ENCODE measurements around the gene IL17RA. TPM values are rescaled to one million over a fixed set of nuclear protein-coding genes. Genes with fewer than 3 reads are reported as not detected.

IL17RA gene
- total RNA-seq, 1 donor from 2014 or later = 9.2 TPM

GRCh38 chr22:17106785-17107546 lies 22.2 kb downstream of the IL17RA start:
- no peak overlapping the region for H3K4me3 ChIP-seq (ENCODE audit: low read depth, low read length)
- TF ChIP-seq, protein P1, sequence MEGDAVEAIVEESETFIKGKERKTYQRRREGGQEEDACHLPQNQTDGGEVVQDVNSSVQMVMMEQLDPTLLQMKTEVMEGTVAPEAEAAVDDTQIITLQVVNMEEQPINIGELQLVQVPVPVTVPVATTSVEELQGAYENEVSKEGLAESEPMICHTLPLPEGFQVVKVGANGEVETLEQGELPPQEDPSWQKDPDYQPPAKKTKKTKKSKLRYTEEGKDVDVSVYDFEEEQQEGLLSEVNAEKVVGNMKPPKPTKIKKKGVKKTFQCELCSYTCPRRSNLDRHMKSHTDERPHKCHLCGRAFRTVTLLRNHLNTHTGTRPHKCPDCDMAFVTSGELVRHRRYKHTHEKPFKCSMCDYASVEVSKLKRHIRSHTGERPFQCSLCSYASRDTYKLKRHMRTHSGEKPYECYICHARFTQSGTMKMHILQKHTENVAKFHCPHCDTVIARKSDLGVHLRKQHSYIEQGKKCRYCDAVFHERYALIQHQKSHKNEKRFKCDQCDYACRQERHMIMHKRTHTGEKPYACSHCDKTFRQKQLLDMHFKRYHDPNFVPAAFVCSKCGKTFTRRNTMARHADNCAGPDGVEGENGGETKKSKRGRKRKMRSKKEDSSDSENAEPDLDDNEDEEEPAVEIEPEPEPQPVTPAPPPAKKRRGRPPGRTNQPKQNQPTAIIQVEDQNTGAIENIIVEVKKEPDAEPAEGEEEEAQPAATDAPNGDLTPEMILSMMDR (conservative IDR thresholded peaks at IDR 0.05; ENCODE audit: low read depth, low read length) = no peak
- DNase-seq (ENCODE audit: low read depth) = no peak

DNA sequence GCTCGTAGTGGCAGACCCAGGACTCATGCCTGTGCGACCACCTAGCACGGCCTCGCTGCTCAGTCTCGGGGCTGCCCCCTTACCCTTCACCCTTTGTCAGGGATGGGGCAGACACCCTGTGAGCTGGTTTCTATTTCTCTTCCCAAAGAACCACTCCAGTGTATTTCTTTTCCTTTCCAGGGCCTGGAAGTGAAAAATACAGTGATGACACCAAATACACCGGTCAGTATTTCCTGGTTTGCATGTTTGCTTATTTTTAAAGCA lies 22.7 kb downstream of the IL17RA start:
- TF ChIP-seq, protein P1 (conservative IDR thresholded peaks at IDR 0.05; ENCODE audit: low read depth, low read length) = no peak

GRCh38 chr22:17108256-17109112 lies 23.7 kb downstream of the IL17RA start:
- TF ChIP-seq, protein P1 (conservative IDR thresholded peaks at IDR 0.05; ENCODE audit: low read depth, low read length) = no peak
- no peak for DNase-seq (ENCODE audit: low read depth)
- no peak overlapping the region for H3K4me3 ChIP-seq (ENCODE audit: low read depth, low read length)

More for the DNA sequence above, 22.7 kb downstream of the IL17RA start:
- DNase-seq (ENCODE audit: low read depth) = no peak
- no peak overlapping the region for H3K4me3 ChIP-seq (ENCODE audit: low read depth, low read length)

DNA sequence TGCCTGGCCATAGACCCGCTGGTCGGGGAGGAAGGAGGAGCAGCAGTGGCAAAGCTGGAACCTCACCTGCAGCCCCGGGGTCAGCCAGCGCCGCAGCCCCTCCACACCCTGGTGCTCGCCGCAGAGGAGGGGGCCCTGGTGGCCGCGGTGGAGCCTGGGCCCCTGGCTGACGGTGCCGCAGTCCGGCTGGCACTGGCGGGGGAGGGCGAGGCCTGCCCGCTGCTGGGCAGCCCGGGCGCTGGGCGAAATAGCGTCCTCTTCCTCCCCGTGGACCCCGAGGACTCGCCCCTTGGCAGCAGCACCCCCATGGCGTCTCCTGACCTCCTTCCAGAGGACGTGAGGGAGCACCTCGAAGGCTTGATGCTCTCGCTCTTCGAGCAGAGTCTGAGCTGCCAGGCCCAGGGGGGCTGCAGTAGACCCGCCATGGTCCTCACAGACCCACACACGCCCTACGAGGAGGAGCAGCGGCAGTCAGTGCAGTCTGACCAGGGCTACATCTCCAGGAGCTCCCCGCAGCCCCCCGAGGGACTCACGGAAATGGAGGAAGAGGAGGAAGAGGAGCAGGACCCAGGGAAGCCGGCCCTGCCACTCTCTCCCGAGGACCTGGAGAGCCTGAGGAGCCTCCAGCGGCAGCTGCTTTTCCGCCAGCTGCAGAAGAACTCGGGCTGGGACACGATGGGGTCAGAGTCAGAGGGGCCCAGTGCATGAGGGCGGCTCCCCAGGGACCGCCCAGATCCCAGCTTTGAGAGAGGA lies 24.5 kb downstream of the IL17RA start:
- DNase-seq (ENCODE audit: low read depth) = no peak
- TF ChIP-seq, protein P1 (conservative IDR thresholded peaks at IDR 0.05; ENCODE audit: low read depth, low read length) = no peak
- no peak overlapping the region for H3K4me3 ChIP-seq (ENCODE audit: low read depth, low read length)

DNA sequence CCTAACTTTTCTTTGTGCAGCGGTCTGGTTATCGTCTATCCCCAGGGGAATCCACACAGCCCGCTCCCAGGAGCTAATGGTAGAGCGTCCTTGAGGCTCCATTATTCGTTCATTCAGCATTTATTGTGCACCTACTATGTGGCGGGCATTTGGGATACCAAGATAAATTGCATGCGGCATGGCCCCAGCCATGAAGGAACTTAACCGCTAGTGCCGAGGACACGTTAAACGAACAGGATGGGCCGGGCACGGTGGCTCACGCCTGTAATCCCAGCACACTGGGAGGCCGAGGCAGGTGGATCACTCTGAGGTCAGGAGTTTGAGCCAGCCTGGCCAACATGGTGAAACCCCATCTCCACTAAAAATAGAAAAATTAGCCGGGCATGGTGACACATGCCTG lies 25.2 kb downstream of the IL17RA start:
- TF ChIP-seq, protein P1 (conservative IDR thresholded peaks at IDR 0.05; ENCODE audit: low read depth, low read length) = no peak
- no peak for DNase-seq (ENCODE audit: low read depth)
- no peak overlapping the region for H3K4me3 ChIP-seq (ENCODE audit: low read depth, low read length)

DNA sequence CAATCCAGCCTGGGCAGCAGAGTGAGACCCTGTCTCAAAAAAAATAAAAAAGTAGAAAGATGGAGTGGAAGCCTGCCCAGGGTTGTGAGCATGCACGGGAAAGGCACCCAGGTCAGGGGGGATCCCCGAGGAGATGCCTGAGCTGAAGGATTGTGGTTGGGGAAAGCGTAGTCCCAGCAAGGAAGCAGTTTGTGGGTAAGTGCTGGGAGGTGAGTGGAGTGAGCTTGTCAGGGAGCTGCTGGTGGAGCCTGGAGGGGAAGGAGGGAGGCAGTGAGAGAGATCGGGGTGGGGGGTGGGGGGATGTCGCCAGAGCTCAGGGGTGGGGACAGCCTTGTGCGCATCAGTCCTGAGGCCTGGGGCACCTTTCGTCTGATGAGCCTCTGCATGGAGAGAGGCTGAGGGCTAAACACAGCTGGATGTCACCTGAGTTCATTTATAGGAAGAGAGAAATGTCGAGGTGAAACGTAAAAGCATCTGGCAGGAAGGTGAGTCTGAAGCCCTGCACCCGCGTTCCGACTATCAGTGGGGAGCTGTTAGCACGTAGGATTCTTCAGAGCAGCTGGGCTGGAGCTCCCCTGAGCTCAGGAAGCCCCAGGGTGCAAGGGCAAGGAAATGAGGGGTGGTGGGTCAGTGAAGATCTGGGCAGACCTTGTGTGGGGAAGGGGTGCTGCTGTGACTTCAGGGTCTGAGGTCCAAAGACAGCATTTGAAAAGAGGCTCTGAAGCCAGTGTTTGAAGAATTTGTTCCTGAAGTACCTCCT lies 26.2 kb downstream of the IL17RA start:
- TF ChIP-seq, protein P1 (conservative IDR thresholded peaks at IDR 0.05; ENCODE audit: low read depth, low read length) = no peak
- no peak for DNase-seq (ENCODE audit: low read depth)
- H3K4me3 ChIP-seq (ENCODE audit: low read depth, low read length) = no peak overlapping the region
